Pancreas (tissue), 10 donors: ENCODE data around the gene TRIO. TPM values are rescaled to one million over a fixed set of nuclear protein-coding genes. Genes with fewer than 3 reads are reported as not detected.

Source experiments
- ATAC-seq, 4 donors: fragments of 200-7000 bp; cut with Tn5 transposase; one replicate each; pipeline versions ENCODE4 v1.8.0 to v1.9.1; 2020; ENCODE audit warnings: mild to moderate bottlenecking in 4 of 4, moderate library complexity in 4 of 4
- DNase-seq, 6 donors: peaks; one replicate each; pipeline ENCODE4 v3.0.0-alpha.2; 2020
- FAIRE-seq: peaks from 2 replicates; lab custom pipeline; 2012; peaks lifted over from hg19 to GRCh38; lab: Jason Lieb, UNC
- H3K27ac ChIP-seq, 4 donors: fragments of 200-600 bp; sonication (generic); 1 replicate in 3 of 4; 2 replicates in 1 of 4; pipeline versions ENCODE4 v1.5.0 to v1.8.0; 2020
- H3K27me3 ChIP-seq, 4 donors: fragments of 200-600 bp; one replicate each; pipeline ENCODE4 v1.8.0; 2021
- H3K36me3 ChIP-seq, 3 donors: fragments of 200-600 bp; sonication (generic) in 1 of 3; one replicate each; pipeline versions ENCODE4 v1.5.0 to v1.8.0; 2020 to 2021
- H3K4me1 ChIP-seq, 3 donors: fragments of 200-600 bp; one replicate each; pipeline ENCODE4 v1.8.0; 2021
- H3K4me3 ChIP-seq, 4 donors: fragments of 200-600 bp; sonication (generic) in 2 of 4; one replicate each; pipeline versions ENCODE4 v1.5.0 to v1.8.0; 2020 to 2021
- H3K9me3 ChIP-seq, 4 donors: fragments of 200-600 bp; one replicate each; pipeline ENCODE4 v1.8.0; 2021
- WGBS, 2 donors: extraction: QIAGEN DNeasy Blood & Tissue Kit; methylation state at CpG; one replicate each; pipeline ENCODE4 v1.1.7; 2013; 5-methylcytosine and 5-hydroxymethylcytosine counted together
- intact Hi-C, 3 donors: fragments of 100-400 bp; cut with DNase I; formaldehyde crosslinking; loops; one replicate each; pipeline versions ENCODE4 v1.11.1 to v1.14.2; 2022
- polyA plus RNA-seq, 2 donors: library from polyadenylated mRNA; stranded (reverse); fragments of 200-250 nt; gene quantifications; one replicate each; pipeline ENCODE4 v1.2.3, GENCODE V29; 2013
- total RNA-seq, 6 donors: library from RNA; stranded (reverse); fragmentation: NEBNext Ultra II Directional in 4 of 6; extraction: Animal tissue kit (Norgen Biotek cat#: 25700) in 4 of 6; gene quantifications; one replicate each; pipeline versions ENCODE4 v1.2.1 to v1.2.4, GENCODE V29; 2021 to 2023
- TF ChIP-seq, protein P1 (sequence below), 4 donors: fragments of 200-600 bp; sonication (generic) in 3 of 4; IDR thresholded peaks; one replicate each; pipeline versions ENCODE4 v1.5.0 to v1.8.0; 2021; ENCODE audit warnings: antibody characterized with exemption in 4 of 4
- donor health status: healthy with polysubstance abuse.
- donor health status: DM: no; HTN: no; CAD: no; lungs with moderate emphysema.
- donor health status: DM: no; HTN: no; CAD: no.
- donor health status: control.
- donor health status: control.
- donor health status: Bipolar disorder and iron deficiency.
- donor health status: DM: yes; HTN: yes; CAD: no.
- donor health status: DM: no; HTN: no; CAD: no.
- donor health status: DM: no; HTN: no; CAD: no.
- donor health status: DM: yes; HTN: yes; CAD: no.

The TRIO gene
- total and polyA plus RNA-seq, 8 donors = 27.3 to 82.5 (median 38.3) TPM

- 81 to 85% methylated on average over 7 of the region's 7 CpGs for WGBS, 2 donors
- intact Hi-C loops = no loop called here
- ATAC-seq = peak in 1 of 4 donors; percentile 55
Measured at GRCh38 chr5:14351086-14351661, 208.0 kb downstream of the TRIO start.

DNA sequence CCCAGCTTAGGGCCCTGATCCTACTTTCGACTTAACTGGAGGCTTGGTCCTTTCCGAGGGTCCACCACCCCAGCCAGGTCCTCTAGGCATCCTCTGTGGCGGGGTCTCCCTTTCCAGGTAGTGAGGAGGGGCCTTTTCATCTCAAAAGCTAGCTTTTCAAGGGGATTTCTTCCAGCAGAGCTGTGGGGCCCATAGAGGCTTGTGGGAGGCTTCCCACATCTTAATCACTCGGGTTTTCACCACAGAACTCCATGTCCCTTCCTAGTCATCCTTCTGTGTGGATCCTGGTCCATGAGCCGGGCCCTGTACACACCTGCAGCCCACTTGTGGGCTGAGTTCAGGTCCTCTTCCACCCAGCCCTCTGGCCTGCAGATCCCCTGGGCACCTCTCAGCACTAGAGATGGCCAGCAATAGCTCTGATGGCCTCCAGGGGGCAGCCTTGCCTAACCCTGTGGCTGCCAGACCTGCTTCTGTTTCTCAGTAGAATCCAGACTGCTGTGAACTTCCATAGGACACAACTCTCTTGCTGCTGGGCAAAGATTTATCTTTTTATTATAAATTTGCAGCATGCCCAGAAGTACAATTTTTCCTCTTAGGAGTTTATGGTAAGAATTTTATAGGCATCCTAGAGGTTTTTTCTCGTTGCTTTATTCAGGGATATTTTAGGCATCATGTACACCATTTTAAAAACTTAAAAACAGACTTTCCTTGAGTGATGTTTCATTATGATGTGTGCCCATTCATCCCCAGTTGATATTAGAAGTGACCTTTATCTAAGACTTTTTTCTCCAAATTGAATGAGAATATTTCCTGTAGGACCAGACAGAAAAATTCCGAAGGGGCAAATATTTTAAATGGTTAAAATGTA, 208.9 kb downstream of the TRIO start:
- intact Hi-C loops = no loop called here
- WGBS, 2 donors = 58 to 64% methylated on average over 7 of the region's 7 CpGs
- peak; percentile 91 to 99 (median 96) for ATAC-seq
- no peaks in the 10 kb centered on the region for H3K36me3 ChIP-seq
- no peaks in the 10 kb centered on the region for H3K9me3 ChIP-seq
- no peak for FAIRE-seq
- TF ChIP-seq, protein P1, sequence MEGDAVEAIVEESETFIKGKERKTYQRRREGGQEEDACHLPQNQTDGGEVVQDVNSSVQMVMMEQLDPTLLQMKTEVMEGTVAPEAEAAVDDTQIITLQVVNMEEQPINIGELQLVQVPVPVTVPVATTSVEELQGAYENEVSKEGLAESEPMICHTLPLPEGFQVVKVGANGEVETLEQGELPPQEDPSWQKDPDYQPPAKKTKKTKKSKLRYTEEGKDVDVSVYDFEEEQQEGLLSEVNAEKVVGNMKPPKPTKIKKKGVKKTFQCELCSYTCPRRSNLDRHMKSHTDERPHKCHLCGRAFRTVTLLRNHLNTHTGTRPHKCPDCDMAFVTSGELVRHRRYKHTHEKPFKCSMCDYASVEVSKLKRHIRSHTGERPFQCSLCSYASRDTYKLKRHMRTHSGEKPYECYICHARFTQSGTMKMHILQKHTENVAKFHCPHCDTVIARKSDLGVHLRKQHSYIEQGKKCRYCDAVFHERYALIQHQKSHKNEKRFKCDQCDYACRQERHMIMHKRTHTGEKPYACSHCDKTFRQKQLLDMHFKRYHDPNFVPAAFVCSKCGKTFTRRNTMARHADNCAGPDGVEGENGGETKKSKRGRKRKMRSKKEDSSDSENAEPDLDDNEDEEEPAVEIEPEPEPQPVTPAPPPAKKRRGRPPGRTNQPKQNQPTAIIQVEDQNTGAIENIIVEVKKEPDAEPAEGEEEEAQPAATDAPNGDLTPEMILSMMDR (IDR thresholded peaks at IDR 0.05) = peak; percentile 90 to 98 (median 96)
- H3K27me3 ChIP-seq = no peaks in the 10 kb centered on the region
- no peak overlapping the region for H3K4me3 ChIP-seq
- no peak overlapping the region for H3K27ac ChIP-seq
- peak; percentile 27 to 80 (median 56) for DNase-seq
- H3K4me1 ChIP-seq = no peaks in the 10 kb centered on the region

More at GRCh38 chr5:14351086-14351661, 208.0 kb downstream of the TRIO start:
- Histone ChIP-seq H3K27ac (no peak overlapping the region), H3K4me3 (no peak overlapping the region), H3K9me3 (no peaks in the 10 kb centered on the region), H3K4me1 (no peaks in the 10 kb centered on the region), H3K36me3 (no peaks in the 10 kb centered on the region), H3K27me3 (no peaks in the 10 kb centered on the region)
- no peak for FAIRE-seq
- no peak for DNase-seq
- TF ChIP-seq, protein P1 (IDR thresholded peaks at IDR 0.05) = no peak

GRCh38 chr5:14353726-14354474, 210.8 kb downstream of the TRIO start:
- ATAC-seq = peak in 1 of 4 donors; percentile 32
- intact Hi-C loops = no loop called here

DNA sequence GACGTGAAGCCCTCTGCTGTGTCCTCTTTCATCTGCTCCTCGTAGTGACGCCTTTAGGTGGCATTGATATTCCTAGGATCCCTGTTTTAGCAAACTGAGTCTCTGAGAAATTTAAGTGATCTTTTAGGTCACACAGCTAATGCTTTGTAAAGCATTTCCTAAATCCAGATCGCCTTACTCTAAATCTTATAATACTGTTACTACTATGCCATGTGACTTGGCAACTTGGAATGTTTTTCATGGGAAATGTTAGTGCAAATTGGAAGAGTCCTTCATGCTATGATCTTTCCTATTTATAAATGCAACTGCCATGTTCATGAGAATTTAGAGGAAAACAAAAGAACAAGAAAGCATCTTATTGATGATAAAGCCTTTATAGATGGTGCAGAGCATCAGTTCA, 212.2 kb downstream of the TRIO start:
- DNase-seq (no peak), FAIRE-seq (no peak), ATAC-seq (no peak)
- Histone ChIP-seq H3K9me3 (no peaks in the 10 kb centered on the region), H3K4me3 (no peak overlapping the region), H3K27me3 (no peaks in the 10 kb centered on the region), H3K27ac (no peak overlapping the region), H3K4me1 (no peaks in the 10 kb centered on the region), H3K36me3 (peaks cover 0 to 5% (median 5%) of the 10 kb centered on the region in 3 donors)
- TF ChIP-seq, protein P1 (IDR thresholded peaks at IDR 0.05) = no peak
- 93 to 98% methylated on average over 4 of the region's 4 CpGs for WGBS, 2 donors
- intact Hi-C loops = no loop called here

More at GRCh38 chr5:14353726-14354474, 210.8 kb downstream of the TRIO start:
- Histone ChIP-seq H3K36me3 (no peaks in the 10 kb centered on the region), H3K27ac (no peak overlapping the region), H3K4me1 (no peaks in the 10 kb centered on the region), H3K27me3 (no peaks in the 10 kb centered on the region), H3K4me3 (no peak overlapping the region), H3K9me3 (no peaks in the 10 kb centered on the region)
- 84 to 88% methylated on average over 11 of the region's 11 CpGs for WGBS, 2 donors
- TF ChIP-seq, protein P1 (IDR thresholded peaks at IDR 0.05) = no peak
- FAIRE-seq (no peak), DNase-seq (no peak)
